Bronchial epithelial cell (primary cell): ENCODE results near the gene EVI5. TPM values are rescaled to one million over a fixed set of nuclear protein-coding genes. Genes with fewer than 3 reads are reported as not detected.

Source experiments
- DNase-seq: peaks from one replicate; pipeline ENCODE4 v3.0.0-alpha.2; 2010; ENCODE audit warnings: low read depth
- FAIRE-seq: peaks from 2 replicates; lab custom pipeline; 2011; peaks lifted over from hg19 to GRCh38; lab: Jason Lieb, UNC
- H3K27me3 ChIP-seq: 2 replicates; pipeline ENCODE4 v1.5.1; 2011; ENCODE audit warnings: low read length; ENCODE audit not compliant: control insufficient read depth, insufficient read depth
- H3K36me3 ChIP-seq: 2 replicates; pipeline ENCODE4 v1.5.1; 2011; ENCODE audit warnings: low read length; ENCODE audit not compliant: control insufficient read depth, insufficient read depth
- H3K4me3 ChIP-seq: 2 replicates; pipeline ENCODE4 v1.5.1; 2011; ENCODE audit warnings: mild to moderate bottlenecking, low read depth, low read length, control low read depth
- total RNA-seq: library from RNA; depleted of rRNA; stranded (reverse); fragments of >200 nt; gene quantifications from 2 replicates; pipeline ENCODE4 v1.2.1, GENCODE V29; 2014
- TF ChIP-seq, protein P1 (sequence below): IDR thresholded peaks from 2 replicates; pipeline ENCODE4 v1.5.1; 2011; ENCODE audit warnings: mild to moderate bottlenecking, moderate library complexity, low read length, control low read depth, inconsistent platforms; ENCODE audit not compliant: insufficient read depth, severe bottlenecking

The EVI5 gene
- total RNA-seq, 1 donor from 2014 or later = 21.1 TPM

DNA sequence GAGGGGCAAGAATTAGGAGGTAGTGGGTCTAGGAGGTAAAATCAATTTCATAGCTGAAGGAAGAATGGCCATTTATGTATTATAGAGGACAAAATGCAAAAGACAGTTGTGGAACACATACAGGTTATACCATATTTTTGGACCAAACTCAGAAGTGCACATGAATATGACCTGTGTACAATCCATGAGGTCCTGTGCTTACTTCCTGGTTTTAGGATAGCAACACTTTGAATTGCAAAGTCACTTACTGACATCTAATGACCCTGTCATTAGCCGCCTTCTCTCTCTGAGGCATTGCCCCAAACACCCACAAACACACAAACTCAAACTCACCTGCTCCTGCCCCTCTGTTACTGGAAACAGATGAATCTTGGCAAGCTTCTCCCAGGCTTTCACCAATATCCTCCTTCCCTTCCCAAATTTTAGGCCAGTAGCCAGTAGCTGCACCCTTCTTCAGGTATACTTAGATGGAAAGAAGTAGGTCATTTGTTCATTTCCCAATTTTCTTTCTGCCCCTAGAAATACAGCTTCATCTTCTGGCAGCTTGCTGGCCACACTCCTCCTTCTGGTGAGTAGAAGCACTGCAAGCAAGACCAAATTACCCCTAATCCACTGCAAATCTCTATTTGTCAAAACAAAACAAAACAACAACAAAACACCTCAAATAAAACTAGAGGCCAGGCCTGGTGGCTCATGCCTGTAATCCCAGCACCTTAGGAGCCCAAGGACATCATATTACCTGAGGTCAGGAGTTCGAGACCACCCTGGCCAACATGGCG is 33.3 kb upstream of the EVI5 start:
- DNase-seq = peak; percentile 46
- no peak for FAIRE-seq
- Histone ChIP-seq H3K4me3 (no peak overlapping the region), H3K36me3 (no peaks in the 10 kb centered on the region), H3K27me3 (no peaks in the 10 kb centered on the region)
- TF ChIP-seq, protein P1, sequence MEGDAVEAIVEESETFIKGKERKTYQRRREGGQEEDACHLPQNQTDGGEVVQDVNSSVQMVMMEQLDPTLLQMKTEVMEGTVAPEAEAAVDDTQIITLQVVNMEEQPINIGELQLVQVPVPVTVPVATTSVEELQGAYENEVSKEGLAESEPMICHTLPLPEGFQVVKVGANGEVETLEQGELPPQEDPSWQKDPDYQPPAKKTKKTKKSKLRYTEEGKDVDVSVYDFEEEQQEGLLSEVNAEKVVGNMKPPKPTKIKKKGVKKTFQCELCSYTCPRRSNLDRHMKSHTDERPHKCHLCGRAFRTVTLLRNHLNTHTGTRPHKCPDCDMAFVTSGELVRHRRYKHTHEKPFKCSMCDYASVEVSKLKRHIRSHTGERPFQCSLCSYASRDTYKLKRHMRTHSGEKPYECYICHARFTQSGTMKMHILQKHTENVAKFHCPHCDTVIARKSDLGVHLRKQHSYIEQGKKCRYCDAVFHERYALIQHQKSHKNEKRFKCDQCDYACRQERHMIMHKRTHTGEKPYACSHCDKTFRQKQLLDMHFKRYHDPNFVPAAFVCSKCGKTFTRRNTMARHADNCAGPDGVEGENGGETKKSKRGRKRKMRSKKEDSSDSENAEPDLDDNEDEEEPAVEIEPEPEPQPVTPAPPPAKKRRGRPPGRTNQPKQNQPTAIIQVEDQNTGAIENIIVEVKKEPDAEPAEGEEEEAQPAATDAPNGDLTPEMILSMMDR = peak; percentile 79

DNA sequence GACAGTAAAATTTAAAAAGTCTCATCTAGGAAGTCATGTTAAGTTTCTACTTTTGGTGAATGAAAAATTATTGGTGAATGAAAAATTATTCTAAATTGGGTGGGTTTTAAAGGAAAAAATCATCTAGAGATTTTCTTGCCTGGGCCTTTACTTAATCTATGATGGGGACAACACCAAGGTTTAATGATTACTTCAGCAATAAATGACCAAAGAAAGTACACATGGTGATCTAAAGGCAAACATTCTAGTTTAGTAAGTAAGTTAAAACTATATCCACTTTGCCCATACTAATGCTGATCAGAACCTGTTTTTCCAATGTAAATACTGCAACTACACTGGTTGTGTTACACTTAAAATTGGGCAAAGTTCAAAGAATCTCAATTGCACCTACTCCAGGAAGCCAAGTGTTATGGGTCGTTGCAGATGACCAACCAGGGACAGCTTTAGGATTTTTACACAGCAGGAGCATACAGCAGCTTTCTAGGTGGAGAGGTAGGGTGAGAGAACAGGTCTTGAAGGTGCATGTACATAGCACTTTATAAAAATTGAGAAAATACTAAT is 32.3 kb upstream of the EVI5 start:
- Histone ChIP-seq H3K4me3 (no peak overlapping the region), H3K27me3 (no peaks in the 10 kb centered on the region), H3K36me3 (no peaks in the 10 kb centered on the region)
- DNase-seq (no peak), FAIRE-seq (no peak)
- TF ChIP-seq, protein P1 = no peak

DNA sequence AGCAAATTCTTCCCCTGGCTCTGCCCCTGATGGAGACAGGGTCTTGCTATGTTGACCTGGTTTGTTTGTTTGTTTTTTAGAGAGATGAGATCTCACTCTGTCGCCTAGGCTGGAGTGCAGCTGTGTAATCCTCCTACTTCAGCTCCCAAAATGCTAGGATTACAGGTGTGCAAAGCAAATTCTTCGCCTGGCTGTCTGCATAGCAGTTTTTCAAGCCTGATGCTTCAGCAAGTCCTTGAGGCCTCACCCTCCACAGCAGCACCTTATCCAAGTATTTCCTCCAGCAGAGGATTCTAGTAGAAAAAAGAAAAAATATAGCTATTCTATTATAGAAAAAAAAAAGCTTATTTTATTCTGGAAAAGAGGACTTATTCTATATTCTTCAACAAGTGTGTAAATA is 31.8 kb upstream of the EVI5 start:
- Histone ChIP-seq H3K36me3 (no peaks in the 10 kb centered on the region), H3K27me3 (no peaks in the 10 kb centered on the region), H3K4me3 (no peak overlapping the region)
- FAIRE-seq = no peak
- TF ChIP-seq, protein P1 = no peak
- DNase-seq = no peak

DNA sequence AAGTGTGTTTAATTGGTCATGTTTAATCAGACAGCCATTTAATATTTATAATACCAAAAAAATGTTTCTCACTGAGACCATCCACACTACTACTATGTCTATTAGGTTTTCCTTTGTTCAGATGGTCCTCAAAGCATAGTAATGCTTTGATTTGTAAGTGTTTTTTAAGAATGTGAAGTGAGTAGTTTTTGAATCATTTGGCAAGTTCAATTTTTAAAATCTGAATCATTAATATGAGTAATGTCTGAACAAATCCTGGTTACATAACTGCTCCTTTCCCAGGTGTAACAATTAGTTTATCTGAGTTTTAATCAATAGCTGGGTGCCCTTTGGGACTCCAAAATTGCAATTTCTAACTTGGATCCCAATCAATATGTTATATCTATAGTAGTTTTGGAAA is 23.5 kb upstream of the EVI5 start:
- H3K4me3 ChIP-seq = no peak overlapping the region
- TF ChIP-seq, protein P1 = no peak

DNA sequence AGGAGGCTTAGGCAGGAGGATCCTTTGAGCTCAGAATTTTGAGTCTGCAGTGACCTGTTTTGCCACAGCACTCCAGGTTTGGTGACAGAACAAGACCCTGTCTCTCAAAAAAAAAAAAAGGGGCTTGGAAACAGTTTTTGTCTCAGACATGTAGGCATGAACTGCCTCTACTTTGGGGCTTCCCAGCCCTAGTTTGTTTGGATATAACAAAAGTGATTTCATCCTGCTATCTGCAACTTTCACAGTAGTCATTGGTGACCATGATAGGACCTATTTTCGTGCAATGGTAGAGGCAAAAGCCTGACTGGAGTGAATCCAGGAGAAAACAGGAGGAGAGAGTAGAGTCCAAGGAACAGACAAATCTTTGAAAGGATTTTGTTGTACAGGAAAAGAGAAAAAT is 20.3 kb upstream of the EVI5 start:
- no peak for DNase-seq
- H3K27me3 ChIP-seq = no peaks in the 10 kb centered on the region
- FAIRE-seq = no peak
- H3K4me3 ChIP-seq = no peak overlapping the region
- H3K36me3 ChIP-seq = no peaks in the 10 kb centered on the region
- TF ChIP-seq, protein P1 = no peak

More for the DNA sequence above, 23.5 kb upstream of the EVI5 start:
- DNase-seq (peak; percentile 91), FAIRE-seq (no peak)
- H3K36me3 ChIP-seq = no peaks in the 10 kb centered on the region
- H3K27me3 ChIP-seq = no peaks in the 10 kb centered on the region
